Activated CD4-positive, alpha-beta memory T cell treated with anti-CD3 and anti-CD28 coated beads for 36 hours (primary cell): Measurements from ENCODE around the gene RBMS1. TPM values are rescaled to one million over a fixed set of nuclear protein-coding genes. Genes with fewer than 3 reads are reported as not detected.
A peak's percentile ranks its signal among the peaks of the same experiment; 100 is the strongest.
"Not testable (repeated sequence)": the region's sequence is repeated elsewhere in the genome, so short reads cannot be mapped to it uniquely, and the experiment has no call there.

Experiments
- CTCF ChIA-PET: fragments of 350-600 bp; sonication (Branson Sonifier 250); formaldehyde crosslinking; loops from one replicate; lab custom pipeline; 2021; ENCODE audit warnings: antibody characterized with exemption, inconsistent platforms; lab: Charles Lee
- POLR2A ChIA-PET: fragments of 350-600 bp; sonication (Branson Sonifier 250); formaldehyde crosslinking; loops from one replicate; lab custom pipeline; 2021; ENCODE audit warnings: antibody characterized with exemption; lab: Charles Lee
- DNase-seq: peaks from one replicate; pipeline ENCODE4 v3.0.0-alpha.2; 2020
- H3K27ac Mint-ChIP-seq: one replicate; pipeline ENCODE4 v1.8.0; 2021; ENCODE audit warnings: mixed read lengths
- H3K27me3 Mint-ChIP-seq: one replicate; pipeline ENCODE4 v1.8.0; 2021; ENCODE audit warnings: mixed read lengths
- H3K36me3 Mint-ChIP-seq: one replicate; pipeline ENCODE4 v1.8.0; 2021; ENCODE audit warnings: mixed read lengths
- H3K4me1 Mint-ChIP-seq: one replicate; pipeline ENCODE4 v1.8.0; 2021; ENCODE audit warnings: low read depth, mixed read lengths
- H3K4me3 Mint-ChIP-seq: one replicate; pipeline ENCODE4 v1.8.0; 2021; ENCODE audit warnings: mild to moderate bottlenecking, mixed read lengths
- H3K9me3 Mint-ChIP-seq: one replicate; pipeline ENCODE4 v1.8.0; 2021; ENCODE audit warnings: mixed read lengths
- intact Hi-C: fragments of 100-400 bp; cut with micrococcal nuclease; formaldehyde crosslinking; loops from one replicate; pipeline ENCODE4 v1.15.1; 2023
- total RNA-seq, 2 experiments: library from RNA; stranded (reverse); gene quantifications; one replicate each; pipeline ENCODE4 v1.2.3, GENCODE V29; 2021

RBMS1 gene
- total RNA-seq, 2 experiments from 2014 or later, result 37.9 to 40.0 TPM

DNA sequence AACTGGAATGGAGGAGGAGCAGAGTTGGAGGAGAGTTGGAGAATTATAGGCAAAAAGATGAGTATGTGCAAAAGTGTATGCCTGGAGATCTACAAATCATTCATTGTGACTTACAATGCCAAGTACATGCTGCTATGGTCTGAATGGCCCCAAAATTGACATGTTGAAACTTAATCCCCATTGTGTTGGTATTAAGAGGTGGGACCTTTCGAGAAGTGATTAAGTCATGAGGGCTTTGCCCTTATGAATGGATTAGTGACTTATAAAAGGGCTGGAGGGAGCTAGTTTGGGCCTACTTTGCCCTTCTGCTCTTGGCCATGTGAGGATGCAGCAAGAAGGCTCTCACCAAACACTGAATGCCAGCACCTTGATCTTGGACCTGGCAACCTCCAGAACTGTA is 6.3 kb upstream of the RBMS1 start:
- Mint-ChIP-seq H3K4me1 (peaks cover 7% of the 10 kb centered on the region), H3K9me3 (no peaks in the 10 kb centered on the region), H3K27ac (no peak overlapping the region), H3K36me3 (no peaks in the 10 kb centered on the region), H3K4me3 (no peak overlapping the region), H3K27me3 (no peaks in the 10 kb centered on the region)
- intact Hi-C loops, result loop anchor here (10.0 kb wide), 1 partner anchor 155 kb away; no protein-coding TSS in a partner anchor
- DNase-seq, result no peak
- ChIA-PET CTCF (no interaction called here), POLR2A (interaction anchor here (0.5 kb wide), 1 partner anchor 175 kb away, joined by 3 read pairs; no protein-coding TSS in a partner anchor)

DNA sequence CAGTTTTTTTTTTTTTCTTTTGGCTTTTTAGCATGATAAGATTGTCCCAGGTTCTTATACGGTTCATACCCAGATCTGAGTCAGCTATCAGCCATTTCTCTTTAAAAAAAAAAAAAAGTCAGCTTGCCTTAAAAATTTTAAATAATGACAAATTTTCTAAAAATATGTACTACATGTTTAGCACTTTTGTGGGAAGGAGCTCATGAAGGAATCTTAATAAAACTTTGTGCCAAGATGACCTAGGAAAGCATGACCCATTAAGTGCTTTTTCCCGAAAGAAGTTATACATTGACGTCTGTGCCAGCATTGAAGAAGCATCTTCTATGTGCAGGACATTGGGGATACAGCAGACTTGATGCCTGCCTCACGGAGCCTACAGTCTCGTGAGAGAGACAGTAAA is 4.5 kb upstream of the RBMS1 start:
- DNase-seq, result no peak
- CTCF ChIA-PET, result interaction anchor here (0.6 kb wide), 1 partner anchor 578 kb away, joined by 5 read pairs; no protein-coding TSS in a partner anchor
- POLR2A ChIA-PET, result no interaction called here
- no peak overlapping the region for H3K27ac Mint-ChIP-seq
- H3K4me1 Mint-ChIP-seq, result peaks cover 7% of the 10 kb centered on the region
- H3K9me3 Mint-ChIP-seq, result no peaks in the 10 kb centered on the region
- no peak overlapping the region for H3K4me3 Mint-ChIP-seq
- no peaks in the 10 kb centered on the region for H3K27me3 Mint-ChIP-seq
- intact Hi-C loops, result loop anchor here (10.0 kb wide), 1 partner anchor 157 kb away; no protein-coding TSS in a partner anchor
- H3K36me3 Mint-ChIP-seq, result no peaks in the 10 kb centered on the region

- Mint-ChIP-seq H3K4me1 (peaks cover 30% of the 10 kb centered on the region), H3K36me3 (peaks cover 2% of the 10 kb centered on the region), H3K4me3 (peak overlapping the region; percentile 95), H3K9me3 (no peaks in the 10 kb centered on the region), H3K27ac (no peak overlapping the region), H3K27me3 (no peaks in the 10 kb centered on the region)
- CTCF ChIA-PET, result interaction anchor here (0.8 kb wide), 1 partner anchor 169 kb away, joined by 4 read pairs; no protein-coding TSS in a partner anchor
- intact Hi-C loops, result loop anchor here (2.0 to 10.0 kb wide), 5 partner anchors 23 to 673 kb away; partner anchors contain the start of gene LY75
- DNase-seq, result no peak
- POLR2A ChIA-PET, result no interaction called here
Measured at GRCh38 chr2:160494201-160494644, 616 bp upstream of the RBMS1 start.

DNA sequence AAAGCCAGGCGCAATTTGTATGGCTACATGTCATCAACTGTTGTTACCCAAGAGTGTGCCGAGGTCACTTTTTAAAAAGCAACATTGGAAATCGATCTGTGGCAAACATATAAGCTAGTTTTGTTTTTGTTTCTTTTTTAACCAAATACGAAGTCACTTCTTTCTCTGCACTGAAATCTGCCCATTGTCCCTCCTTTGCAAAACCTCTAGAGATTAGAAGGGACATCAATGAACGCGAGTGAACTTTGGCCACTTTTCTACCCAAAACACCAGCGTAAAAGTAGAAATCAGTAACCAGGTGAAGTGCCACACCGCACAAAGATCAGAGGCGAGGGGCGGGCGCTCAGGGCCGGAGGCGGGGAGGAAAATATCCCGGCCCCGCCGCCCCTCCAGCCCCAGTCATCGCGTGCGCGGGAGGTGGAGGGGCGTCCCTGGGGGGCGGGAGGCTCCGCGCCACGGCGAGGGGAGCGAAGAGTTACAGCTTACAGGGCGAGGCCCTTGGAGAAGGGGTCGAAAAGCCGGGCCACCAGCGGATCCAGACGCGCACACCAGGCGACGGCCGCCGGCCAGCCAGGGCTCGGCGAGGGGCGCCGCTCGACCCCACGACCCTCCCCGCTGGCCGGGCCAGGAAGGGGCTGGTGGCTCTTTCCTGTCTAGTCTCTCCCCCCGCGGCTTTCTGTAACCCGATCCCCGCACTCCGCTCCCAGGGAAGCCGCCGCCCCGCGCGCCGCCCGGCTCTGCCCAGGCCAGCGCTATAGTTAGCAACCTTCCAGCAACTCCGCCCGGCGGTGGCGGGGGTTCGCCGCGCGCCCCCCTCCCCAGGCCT is 993 bp downstream of the RBMS1 start:
- Mint-ChIP-seq H3K27me3 (no peaks in the 10 kb centered on the region), H3K4me1 (peaks cover 44% of the 10 kb centered on the region), H3K4me3 (peak overlapping the region; percentile 95), H3K36me3 (peaks cover 2% of the 10 kb centered on the region), H3K9me3 (no peaks in the 10 kb centered on the region), H3K27ac (peak overlapping the region; percentile 93)
- CTCF ChIA-PET, result interaction anchor here (2.0 kb wide), 1 partner anchor 63 kb away, joined by 8 read pairs; no protein-coding TSS in a partner anchor
- POLR2A ChIA-PET, result no interaction called here
- intact Hi-C loops, result loop anchor here (1.0 to 10.0 kb wide), 6 partner anchors 63 to 675 kb away; partner anchors contain the start of gene LY75
- DNase-seq, result peak; percentile 63

DNA sequence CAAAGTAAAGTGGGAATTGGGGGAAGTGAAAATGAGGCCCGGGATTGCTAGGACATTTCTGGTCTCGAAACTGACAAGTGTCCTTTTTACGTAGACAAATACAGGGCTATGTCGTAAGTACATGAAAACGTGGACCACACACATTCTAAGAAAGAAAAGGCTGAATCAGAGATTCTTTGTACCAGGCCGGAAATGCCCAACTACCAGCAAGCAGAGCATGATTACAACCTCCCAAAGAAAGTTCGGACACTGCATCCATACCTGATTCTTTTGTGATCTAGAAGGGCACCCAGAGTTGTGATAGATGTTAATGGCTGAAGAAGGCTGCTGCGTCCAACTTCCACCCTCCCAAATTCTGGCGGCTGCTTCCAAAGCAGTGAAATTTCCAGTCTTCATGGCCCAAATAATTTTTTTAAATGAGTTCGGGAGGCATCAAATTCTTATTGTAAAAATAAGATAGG is 1.7 kb downstream of the RBMS1 start:
- Mint-ChIP-seq H3K4me1 (peaks cover 50% of the 10 kb centered on the region), H3K27ac (peak overlapping the region; percentile 93), H3K9me3 (no peaks in the 10 kb centered on the region), H3K4me3 (peak overlapping the region; percentile 95), H3K27me3 (no peaks in the 10 kb centered on the region), H3K36me3 (peaks cover 2% of the 10 kb centered on the region)
- intact Hi-C loops, result loop anchor here (2.0 to 10.0 kb wide), 5 partner anchors 85 to 675 kb away; partner anchors contain the start of gene LY75
- POLR2A ChIA-PET, result no interaction called here
- CTCF ChIA-PET, result interaction anchor here (1.1 to 2.0 kb wide), 2 partner anchors 14 to 62 kb away, joined by 3 to 8 read pairs; no protein-coding TSS in a partner anchor
- no peak for DNase-seq

GRCh38 chr2:160490733-160491685 is 2.6 kb downstream of the RBMS1 start:
- Mint-ChIP-seq H3K4me1 (peaks cover 58% of the 10 kb centered on the region), H3K9me3 (no peaks in the 10 kb centered on the region), H3K4me3 (peak overlapping the region; percentile 95), H3K27me3 (no peaks in the 10 kb centered on the region), H3K27ac (no peak overlapping the region), H3K36me3 (peaks cover 2% of the 10 kb centered on the region)
- no peak for DNase-seq
- ChIA-PET CTCF (interaction anchor here (1.1 to 2.0 kb wide), 3 partner anchors 13 to 167 kb away, joined by 3 to 8 read pairs (median 4); no protein-coding TSS in a partner anchor), POLR2A (interaction anchor here (0.6 kb wide), 1 partner anchor 28 kb away, joined by 3 read pairs; no protein-coding TSS in a partner anchor)
- intact Hi-C loops, result loop anchor here (5.0 to 10.0 kb wide), 4 partner anchors 164 to 676 kb away; partner anchors contain the start of gene LY75

GRCh38 chr2:160489111-160489510 is 4.5 kb downstream of the RBMS1 start:
- Mint-ChIP-seq H3K9me3 (no peaks in the 10 kb centered on the region), H3K4me1 (peaks cover 66% of the 10 kb centered on the region), H3K4me3 (no peak overlapping the region), H3K27ac (peak overlapping the region; percentile 70), H3K27me3 (no peaks in the 10 kb centered on the region), H3K36me3 (peaks cover 2% of the 10 kb centered on the region)
- POLR2A ChIA-PET, result no interaction called here
- CTCF ChIA-PET, result interaction anchor here (0.6 to 2.8 kb wide), 3 partner anchors 55 to 74 kb away, joined by 3 to 11 read pairs (median 3); no protein-coding TSS in a partner anchor
- intact Hi-C loops, result loop anchor here (1.0 to 10.0 kb wide), 4 partner anchors 61 to 1466 kb away; no protein-coding TSS in a partner anchor
- no peak for DNase-seq

DNA sequence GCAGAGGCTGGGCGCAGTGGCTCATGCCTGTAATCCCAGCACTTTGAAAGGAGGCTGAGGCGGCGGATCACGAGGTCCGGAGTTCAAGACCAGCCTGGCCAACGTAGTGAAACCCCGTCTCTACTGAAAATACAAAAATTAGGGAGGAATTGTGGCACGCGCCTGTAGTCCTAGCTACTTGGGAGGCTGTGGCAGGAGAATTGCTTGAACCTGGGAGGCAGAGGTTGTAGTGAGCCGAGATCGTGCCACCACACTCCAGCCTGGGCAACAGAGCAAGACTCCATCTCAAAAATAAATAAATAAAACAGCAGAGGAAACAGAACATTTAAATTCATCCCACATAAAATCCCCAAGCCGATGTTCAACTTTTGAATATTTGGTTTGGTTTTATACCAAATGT is 5.3 kb downstream of the RBMS1 start:
- CTCF ChIA-PET, result interaction anchor here (0.7 to 2.8 kb wide), 3 partner anchors 54 to 164 kb away, joined by 3 to 11 read pairs (median 3); no protein-coding TSS in a partner anchor
- H3K27me3 Mint-ChIP-seq, H3K36me3 Mint-ChIP-seq, POLR2A ChIA-PET, H3K9me3 Mint-ChIP-seq, H3K27ac Mint-ChIP-seq, H3K4me3 Mint-ChIP-seq, DNase-seq: not testable (repeated sequence)
- intact Hi-C loops, result loop anchor here (2.0 to 10.0 kb wide), 3 partner anchors 165 to 1467 kb away; no protein-coding TSS in a partner anchor
- H3K4me1 Mint-ChIP-seq, result peaks cover 73% of the 10 kb centered on the region

DNA sequence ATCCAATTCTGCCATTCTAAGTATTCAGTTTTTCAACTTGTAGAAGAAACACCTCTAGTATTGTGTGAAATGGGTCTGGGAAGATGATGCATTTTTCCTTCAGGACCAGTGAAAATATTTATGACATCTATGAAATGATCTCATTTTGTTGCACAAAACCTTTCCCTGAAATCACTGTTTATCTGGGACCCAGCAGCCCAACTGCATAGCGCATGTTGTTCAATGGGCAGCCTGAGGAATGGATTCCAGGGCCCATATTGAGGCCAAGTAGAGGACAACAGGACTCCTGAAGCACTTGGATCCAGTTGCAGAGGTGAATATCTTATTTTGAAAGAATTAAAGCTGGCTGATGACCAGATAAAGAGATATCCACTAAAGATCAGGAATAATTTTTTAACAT is 7.3 kb downstream of the RBMS1 start:
- POLR2A ChIA-PET, result no interaction called here
- H3K4me1 Mint-ChIP-seq, result peaks cover 73% of the 10 kb centered on the region
- DNase-seq, result no peak
- CTCF ChIA-PET, result interaction anchor here (1.4 kb wide), 1 partner anchor 57 kb away, joined by 5 read pairs; no protein-coding TSS in a partner anchor
- H3K36me3 Mint-ChIP-seq, result no peaks in the 10 kb centered on the region
- H3K27ac Mint-ChIP-seq, result no peak overlapping the region
- no peak overlapping the region for H3K4me3 Mint-ChIP-seq
- intact Hi-C loops, result loop anchor here (5.0 to 10.0 kb wide), 2 partner anchors 264 to 1468 kb away; no protein-coding TSS in a partner anchor
- H3K9me3 Mint-ChIP-seq, result no peaks in the 10 kb centered on the region
- H3K27me3 Mint-ChIP-seq, result no peaks in the 10 kb centered on the region

GRCh38 chr2:160484859-160485520 is 8.6 kb downstream of the RBMS1 start:
- ChIA-PET POLR2A (no interaction called here), CTCF (interaction anchor here (0.6 to 1.4 kb wide), 3 partner anchors 56 to 204 kb away, joined by 3 to 5 read pairs (median 3); no protein-coding TSS in a partner anchor)
- Mint-ChIP-seq H3K4me1 (peaks cover 63% of the 10 kb centered on the region), H3K9me3 (no peaks in the 10 kb centered on the region), H3K27me3 (no peaks in the 10 kb centered on the region), H3K4me3 (peak overlapping the region; percentile 61), H3K36me3 (no peaks in the 10 kb centered on the region), H3K27ac (peak overlapping the region; percentile 80)
- intact Hi-C loops, result loop anchor here (1.0 to 10.0 kb wide), 3 partner anchors 13 to 1470 kb away; no protein-coding TSS in a partner anchor
- DNase-seq, result peak; percentile 42
